ENCODE measurements around the gene GPD1L.

- TF ChIP-seq CTCF (conservative IDR thresholded peaks at IDR 0.05; ENCODE audit: low read length): no peak
- no peak for TF ChIP-seq EZH2phosphoT487 (IDR thresholded peaks at IDR 0.05; ENCODE audit: borderline replicate concordance)
Observed at GRCh38 chr3:32155117-32155516, 48.7 kb downstream of the GPD1L start.
